Esophagus muscularis mucosa (tissue), 2 donors: ENCODE measurements around the gene PTPN3.

Experiments
- POLR2A ChIP-seq: fragments of 450-650 bp; IDR thresholded peaks from one replicate; pipeline ENCODE4 v1.6.1; 2017; ENCODE audit warnings: antibody characterized with exemption, moderate library complexity, mild to moderate bottlenecking, low read depth
- POLR2AphosphoS5 ChIP-seq, 2 donors: sonication (generic); formaldehyde crosslinking; IDR thresholded peaks; one replicate each; pipeline ENCODE4 v1.6.1; 2017; ENCODE audit warnings: antibody characterized with exemption in 2 of 2

DNA sequence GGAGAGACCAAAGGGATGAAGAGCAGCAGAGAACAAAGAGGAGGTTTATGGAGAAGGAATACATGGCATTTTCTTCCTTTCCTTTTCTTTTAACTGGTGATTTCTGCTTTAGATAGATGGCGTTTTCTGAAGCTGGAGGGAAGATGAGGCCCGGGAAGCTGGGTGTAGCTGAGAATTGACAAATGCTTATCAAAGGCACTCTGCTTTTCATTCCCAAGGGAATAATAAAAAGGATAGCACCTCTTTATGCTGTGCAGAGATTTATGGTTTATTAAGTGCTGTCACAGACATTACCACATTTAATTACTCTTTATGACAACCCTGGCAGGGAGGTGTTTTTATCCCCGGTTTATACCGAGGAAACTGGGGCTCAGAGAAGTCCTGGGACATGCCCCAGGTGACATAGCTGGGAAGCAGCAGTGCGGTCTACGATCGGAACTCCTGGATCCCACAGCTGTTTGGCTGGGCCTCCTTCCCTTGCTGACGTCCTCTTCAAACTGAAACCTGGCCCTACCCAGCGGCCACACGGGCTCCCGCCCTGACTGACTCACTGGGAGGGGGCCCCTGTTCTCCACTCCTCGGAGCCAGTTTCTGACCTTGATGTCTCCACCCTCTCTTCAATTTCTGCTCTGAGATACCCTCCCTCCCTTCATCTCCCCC, 169.0 kb downstream of the PTPN3 start:
- TF ChIP-seq POLR2A = no peak
- no peak for TF ChIP-seq POLR2AphosphoS5 (IDR thresholded peaks at IDR 0.05)
